Endodermal cell (in vitro differentiated cells): Measurements from ENCODE around the gene ABHD5. TPM values are rescaled to one million over a fixed set of nuclear protein-coding genes. Genes with fewer than 3 reads are reported as not detected.

ENCODE experiments used
- DNase-seq: peaks from one replicate; pipeline ENCODE4 v3.0.0-alpha.2; 2017
- H3K27ac ChIP-seq: 2 replicates; pipeline ENCODE4 v1.5.1; 2013; ENCODE audit warnings: mild to moderate bottlenecking, low read depth, low read length, moderate library complexity
- H3K27me3 ChIP-seq: 2 replicates; pipeline ENCODE4 v1.6.1; 2013; ENCODE audit warnings: mild to moderate bottlenecking, low read length, moderate library complexity; ENCODE audit not compliant: insufficient read depth, control insufficient read depth, poor library complexity, severe bottlenecking
- H3K36me3 ChIP-seq: 2 replicates; pipeline ENCODE4 v1.7.0; 2013; ENCODE audit warnings: mild to moderate bottlenecking, low read length, moderate library complexity; ENCODE audit not compliant: control insufficient read depth, insufficient read depth
- H3K4me1 ChIP-seq: one replicate; pipeline ENCODE4 v1.7.0; 2013; ENCODE audit warnings: low read length; ENCODE audit not compliant: control insufficient read depth, insufficient read depth
- H3K4me3 ChIP-seq: 2 replicates; pipeline ENCODE4 v1.5.1; 2013; ENCODE audit warnings: mild to moderate bottlenecking, low read length, moderate library complexity
- H3K9ac ChIP-seq: 2 replicates; pipeline ENCODE4 v1.6.1; 2013; ENCODE audit warnings: mild to moderate bottlenecking, low read length, moderate library complexity; ENCODE audit not compliant: poor library complexity, severe bottlenecking; ENCODE audit errors: extremely low read depth
- H3K9me3 ChIP-seq: 2 replicates; pipeline ENCODE4 v1.6.1; 2013; ENCODE audit warnings: mild to moderate bottlenecking, low read length, moderate library complexity; ENCODE audit not compliant: control insufficient read depth
- H3K27ac Mint-ChIP-seq: 2 replicates; pipeline ENCODE4 v1.8.0; 2020; ENCODE audit warnings: mixed read lengths
- H3K27me3 Mint-ChIP-seq: 2 replicates; pipeline ENCODE4 v1.8.0; 2021; ENCODE audit warnings: mild to moderate bottlenecking, mixed read lengths; ENCODE audit not compliant: insufficient read depth
- H3K36me3 Mint-ChIP-seq: 2 replicates; pipeline ENCODE4 v1.8.0; 2020; ENCODE audit warnings: low read depth, mixed read lengths
- H3K4me1 Mint-ChIP-seq: 2 replicates; pipeline ENCODE4 v1.8.0; 2020; ENCODE audit warnings: mixed read lengths
- H3K4me3 Mint-ChIP-seq: 2 replicates; pipeline ENCODE4 v1.8.0; 2020; ENCODE audit warnings: mild to moderate bottlenecking, moderate library complexity, mixed read lengths
- H3K9me3 Mint-ChIP-seq: 2 replicates; pipeline ENCODE4 v1.8.0; 2020; ENCODE audit warnings: mild to moderate bottlenecking, mixed read lengths
- WGBS, 2 experiments: methylation state at CpG; one replicate each; pipeline versions ENCODE4 v1.1.5 to v1.1.7; 2013; ENCODE audit warnings: missing lambda C conversion rate in 2 of 2, mixed read lengths in 1 of 2; ENCODE audit not compliant: insufficient coverage in 1 of 2, insufficient read length in 1 of 2; 5-methylcytosine and 5-hydroxymethylcytosine counted together
- total RNA-seq, 2 donors: library from RNA; stranded (reverse); fragmentation: NEBNext Ultra II Directional in 1 of 2; extraction: Animal tissue kit (Norgen Biotek cat#: 25700) in 1 of 2; gene quantifications; 2 replicates in 1 of 2; 3 replicates in 1 of 2; pipeline ENCODE4 v1.2.1, GENCODE V29; 2021
- TF ChIP-seq, protein P1 (sequence below): fragments of 200-600 bp; sonication (generic); conservative IDR thresholded peaks from 2 replicates; pipeline ENCODE4 v1.5.0; 2021; ENCODE audit warnings: antibody characterized with exemption, mild to moderate bottlenecking

ABHD5 gene
- total RNA-seq, 2 donors from 2014 or later, result 20.5 to 24.1 TPM

- Mint-ChIP-seq H3K27me3 (peaks cover 7% of the 10 kb centered on the region), H3K4me1 (peaks cover 15% of the 10 kb centered on the region), H3K9me3 (no peaks in the 10 kb centered on the region), H3K27ac (no peak overlapping the region), H3K36me3 (no peaks in the 10 kb centered on the region), H3K4me3 (no peak overlapping the region)
- 86 to 94% methylated on average over 4 of the region's 4 CpGs for WGBS, 2 experiments
- Histone ChIP-seq H3K27me3 (no peaks in the 10 kb centered on the region), H3K36me3 (no peaks in the 10 kb centered on the region), H3K4me1 (no peaks in the 10 kb centered on the region), H3K9ac (no peak overlapping the region), H3K27ac (no peak overlapping the region), H3K4me3 (no peak overlapping the region), H3K9me3 (no peaks in the 10 kb centered on the region)
- no peak for DNase-seq
- TF ChIP-seq, protein P1, sequence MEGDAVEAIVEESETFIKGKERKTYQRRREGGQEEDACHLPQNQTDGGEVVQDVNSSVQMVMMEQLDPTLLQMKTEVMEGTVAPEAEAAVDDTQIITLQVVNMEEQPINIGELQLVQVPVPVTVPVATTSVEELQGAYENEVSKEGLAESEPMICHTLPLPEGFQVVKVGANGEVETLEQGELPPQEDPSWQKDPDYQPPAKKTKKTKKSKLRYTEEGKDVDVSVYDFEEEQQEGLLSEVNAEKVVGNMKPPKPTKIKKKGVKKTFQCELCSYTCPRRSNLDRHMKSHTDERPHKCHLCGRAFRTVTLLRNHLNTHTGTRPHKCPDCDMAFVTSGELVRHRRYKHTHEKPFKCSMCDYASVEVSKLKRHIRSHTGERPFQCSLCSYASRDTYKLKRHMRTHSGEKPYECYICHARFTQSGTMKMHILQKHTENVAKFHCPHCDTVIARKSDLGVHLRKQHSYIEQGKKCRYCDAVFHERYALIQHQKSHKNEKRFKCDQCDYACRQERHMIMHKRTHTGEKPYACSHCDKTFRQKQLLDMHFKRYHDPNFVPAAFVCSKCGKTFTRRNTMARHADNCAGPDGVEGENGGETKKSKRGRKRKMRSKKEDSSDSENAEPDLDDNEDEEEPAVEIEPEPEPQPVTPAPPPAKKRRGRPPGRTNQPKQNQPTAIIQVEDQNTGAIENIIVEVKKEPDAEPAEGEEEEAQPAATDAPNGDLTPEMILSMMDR, result no peak
Observed at GRCh38 chr3:43765521-43765971, 74.8 kb downstream of the ABHD5 start.

GRCh38 chr3:43766672-43767465, 76.1 kb downstream of the ABHD5 start:
- H3K4me1 Mint-ChIP-seq, result peaks cover 15% of the 10 kb centered on the region
- no peak overlapping the region for H3K4me3 Mint-ChIP-seq
- no peak overlapping the region for H3K27ac Mint-ChIP-seq
- peaks cover 16% of the 10 kb centered on the region for H3K27me3 Mint-ChIP-seq
- Histone ChIP-seq H3K4me3 (no peak overlapping the region), H3K27ac (no peak overlapping the region), H3K4me1 (no peaks in the 10 kb centered on the region), H3K9me3 (no peaks in the 10 kb centered on the region), H3K36me3 (no peaks in the 10 kb centered on the region), H3K27me3 (no peaks in the 10 kb centered on the region), H3K9ac (no peak overlapping the region)
- DNase-seq, result no peak
- WGBS, 2 experiments, result 40 to 77% methylated on average over 1 to 2 of the region's 2 CpGs
- no peaks in the 10 kb centered on the region for H3K36me3 Mint-ChIP-seq
- no peaks in the 10 kb centered on the region for H3K9me3 Mint-ChIP-seq
- TF ChIP-seq, protein P1, result no peak

DNA sequence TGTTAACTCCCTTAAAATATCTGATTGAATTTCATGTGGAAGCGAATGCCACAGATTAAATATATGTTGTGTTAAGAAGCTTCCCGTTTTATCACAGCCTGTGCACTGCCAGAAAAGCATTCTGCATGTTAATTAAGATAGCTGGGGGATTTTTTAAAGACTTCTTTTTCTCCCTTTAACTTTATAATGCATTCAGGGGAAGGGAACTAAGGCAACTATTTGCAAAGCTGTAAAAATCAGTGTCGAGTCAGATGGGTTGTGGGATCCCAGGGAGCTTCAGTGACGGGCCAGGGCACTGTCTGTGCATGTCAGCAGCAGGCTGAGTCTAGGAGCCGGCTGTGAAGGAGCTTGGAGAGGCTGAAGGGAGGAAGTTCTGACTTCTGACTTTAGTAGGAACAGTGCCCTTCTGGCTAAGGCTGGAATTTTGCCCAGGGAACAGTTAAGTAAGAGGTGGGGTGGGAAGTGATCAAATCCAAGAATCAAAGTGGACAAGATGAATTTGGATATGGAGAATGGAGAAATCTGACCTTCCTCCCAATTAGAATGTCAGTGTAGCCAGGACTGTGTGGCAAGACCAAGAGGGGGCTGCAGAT, 77.7 kb downstream of the ABHD5 start:
- Mint-ChIP-seq H3K36me3 (no peaks in the 10 kb centered on the region), H3K4me3 (no peak overlapping the region), H3K4me1 (peaks cover 22% of the 10 kb centered on the region)

More for the DNA sequence above, 77.7 kb downstream of the ABHD5 start:
- no peak for DNase-seq
- Mint-ChIP-seq H3K9me3 (no peaks in the 10 kb centered on the region), H3K27ac (no peak overlapping the region), H3K27me3 (peaks cover 14% of the 10 kb centered on the region)
- Histone ChIP-seq H3K36me3 (no peaks in the 10 kb centered on the region), H3K9me3 (no peaks in the 10 kb centered on the region), H3K27me3 (no peaks in the 10 kb centered on the region), H3K27ac (no peak overlapping the region), H3K9ac (no peak overlapping the region), H3K4me1 (peaks cover 6% of the 10 kb centered on the region), H3K4me3 (no peak overlapping the region)
- 77 to 78% methylated on average over 4 to 5 of the region's 5 CpGs for WGBS, 2 experiments
- TF ChIP-seq, protein P1, result no peak
